NCI-H2196 (cell line): Measurements from ENCODE around the gene VASH2.
"Not testable (repeated sequence)": the region's sequence is repeated elsewhere in the genome, so short reads cannot be mapped to it uniquely, and the experiment has no call there.

ENCODE experiments used
- DNase-seq: peaks from one replicate; lab custom pipeline; 2025; ENCODE audit not compliant: unreplicated experiment; lab: John Stamatoyannopoulos, UW

VASH2 gene

GRCh38 chr1:212955098-212955497 is 4.8 kb downstream of the VASH2 start:
- no peak for DNase-seq

- DNase-seq: no peak
Measured at GRCh38 chr1:212955961-212956620, 5.8 kb downstream of the VASH2 start.

DNA sequence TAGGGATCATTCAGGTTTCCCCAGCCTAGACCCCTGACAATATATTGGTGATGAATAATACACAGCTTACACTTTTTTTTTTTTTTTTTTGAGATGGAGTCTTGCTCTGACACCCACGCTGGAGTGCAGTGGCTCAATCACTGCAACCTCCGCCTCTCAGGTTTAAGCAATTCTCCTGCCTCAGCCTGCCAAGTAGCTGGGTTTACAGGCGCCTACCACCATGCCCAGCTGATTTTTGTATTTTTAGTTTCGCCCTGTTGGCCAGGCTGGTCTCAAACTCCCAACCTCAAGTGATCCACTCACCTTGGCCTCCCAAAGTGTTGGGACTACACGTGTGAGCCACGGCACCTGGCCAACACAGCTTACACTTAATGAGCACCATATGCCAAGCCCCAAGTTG is 7.2 kb downstream of the VASH2 start:
- no peak for DNase-seq

- no peak for DNase-seq
Measured at GRCh38 chr1:212958175-212958574, 7.8 kb downstream of the VASH2 start.

GRCh38 chr1:212959266-212960220 is 9.2 kb downstream of the VASH2 start:
- DNase-seq: no peak

- no peak for DNase-seq
Measured at GRCh38 chr1:212960932-212961331, 10.6 kb downstream of the VASH2 start.

DNA sequence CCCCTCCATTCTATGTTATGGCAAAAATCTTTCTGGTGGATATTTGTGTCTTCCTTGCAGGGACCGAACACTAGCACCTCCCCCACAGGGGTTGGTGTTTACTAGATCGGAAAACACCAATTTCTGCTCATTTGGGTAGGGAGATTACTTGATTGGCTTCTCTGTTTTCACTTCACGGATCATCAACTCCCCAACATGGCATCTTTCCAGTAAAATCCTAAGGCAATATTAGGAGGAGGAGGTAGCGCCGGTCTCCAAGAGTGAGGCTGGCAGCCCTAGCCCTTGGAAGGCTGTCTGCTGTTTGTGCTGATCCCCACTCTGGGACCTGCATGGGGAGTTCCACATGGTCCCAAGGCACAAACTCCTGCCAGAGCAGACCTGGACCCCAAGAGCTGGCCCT is 12.2 kb downstream of the VASH2 start:
- DNase-seq: no peak

GRCh38 chr1:212964102-212964501 is 13.8 kb downstream of the VASH2 start:
- DNase-seq: no peak

GRCh38 chr1:212964993-212965392 is 14.7 kb downstream of the VASH2 start:
- not testable (repeated sequence) for DNase-seq

GRCh38 chr1:212966616-212967015 is 16.3 kb downstream of the VASH2 start:
- DNase-seq: no peak

GRCh38 chr1:212967801-212968200 is 17.5 kb downstream of the VASH2 start:
- peak; percentile 23 for DNase-seq

- no peak for DNase-seq
Measured at GRCh38 chr1:212968368-212968863, 18.1 kb downstream of the VASH2 start.

DNA sequence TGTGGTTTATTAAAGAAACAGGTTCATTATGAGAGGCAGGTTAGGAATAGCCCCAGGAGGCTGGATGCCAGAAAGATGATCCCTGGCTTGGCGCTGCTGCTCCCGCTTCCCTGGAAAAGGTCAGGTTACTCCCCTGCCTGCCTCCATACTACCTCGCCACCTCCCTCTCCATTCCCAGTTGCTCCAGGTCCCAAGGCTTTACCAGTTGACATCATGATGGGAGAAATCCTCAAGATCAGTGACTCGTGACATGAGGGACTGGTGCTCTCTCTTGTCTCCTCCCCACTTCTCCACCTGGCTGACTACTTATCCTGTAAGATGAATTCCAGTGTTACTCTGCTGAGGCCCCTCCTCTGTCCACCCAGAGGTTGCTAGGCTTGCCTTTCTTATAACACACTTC is 19.7 kb downstream of the VASH2 start:
- no peak for DNase-seq

GRCh38 chr1:212971312-212971711 is 21.0 kb downstream of the VASH2 start:
- no peak for DNase-seq

- DNase-seq: no peak
Measured at GRCh38 chr1:212973426-212973825, 23.1 kb downstream of the VASH2 start.

GRCh38 chr1:212973899-212974298 is 23.6 kb downstream of the VASH2 start:
- DNase-seq: no peak

GRCh38 chr1:212974711-212975110 is 24.4 kb downstream of the VASH2 start:
- no peak for DNase-seq

- DNase-seq: no peak
Measured at GRCh38 chr1:212975111-212975918, 25.0 kb downstream of the VASH2 start.

- no peak for DNase-seq
Measured at GRCh38 chr1:212976586-212976985, 26.2 kb downstream of the VASH2 start.

DNA sequence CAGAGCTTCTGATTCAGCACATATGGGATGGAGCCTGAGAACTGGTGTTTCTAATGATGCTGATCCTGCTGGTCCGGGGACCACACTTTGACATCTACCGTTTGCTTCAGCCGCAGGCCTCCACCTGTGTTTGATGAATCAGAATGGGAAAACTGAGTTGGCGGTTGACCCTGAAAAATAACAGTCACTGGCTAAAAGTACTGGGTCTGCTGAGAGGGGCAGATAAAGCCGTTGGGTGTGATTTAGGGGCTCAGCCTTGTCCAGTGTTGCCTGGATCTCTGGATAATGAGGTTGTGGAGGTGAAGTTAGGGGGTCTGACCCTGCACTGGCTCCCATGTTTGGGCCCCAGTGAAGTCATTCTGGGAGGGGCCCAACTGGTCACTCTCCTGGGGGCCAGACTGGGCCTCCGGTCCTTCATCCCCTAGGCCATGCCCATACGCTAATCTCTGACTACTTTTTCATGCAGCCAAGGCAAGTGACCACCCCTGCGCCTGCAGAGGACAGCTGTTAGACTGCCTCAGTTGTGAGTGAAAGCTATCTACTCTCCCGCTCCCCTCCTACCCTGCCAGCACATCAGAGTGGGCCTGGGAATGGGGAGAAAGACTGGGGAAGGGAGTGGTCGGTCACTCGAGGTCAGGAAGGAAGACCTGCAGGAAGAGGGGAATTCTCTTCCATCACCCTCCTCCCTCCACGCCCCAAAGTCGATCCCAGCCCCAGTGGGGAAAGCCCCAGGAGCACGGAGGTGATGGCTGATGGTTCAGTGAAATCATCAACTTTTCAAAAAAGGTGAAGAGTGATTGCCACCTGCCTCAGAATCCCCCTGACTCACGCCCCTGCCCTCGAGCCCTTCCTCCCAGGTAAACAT is 27.7 kb downstream of the VASH2 start:
- no peak for DNase-seq
